ENCODE measurements around the gene PDE8B.
"Not testable (repeated sequence)": the region's sequence is repeated elsewhere in the genome, so short reads cannot be mapped to it uniquely, and the experiment has no call there.

Gene PDE8B

DNA sequence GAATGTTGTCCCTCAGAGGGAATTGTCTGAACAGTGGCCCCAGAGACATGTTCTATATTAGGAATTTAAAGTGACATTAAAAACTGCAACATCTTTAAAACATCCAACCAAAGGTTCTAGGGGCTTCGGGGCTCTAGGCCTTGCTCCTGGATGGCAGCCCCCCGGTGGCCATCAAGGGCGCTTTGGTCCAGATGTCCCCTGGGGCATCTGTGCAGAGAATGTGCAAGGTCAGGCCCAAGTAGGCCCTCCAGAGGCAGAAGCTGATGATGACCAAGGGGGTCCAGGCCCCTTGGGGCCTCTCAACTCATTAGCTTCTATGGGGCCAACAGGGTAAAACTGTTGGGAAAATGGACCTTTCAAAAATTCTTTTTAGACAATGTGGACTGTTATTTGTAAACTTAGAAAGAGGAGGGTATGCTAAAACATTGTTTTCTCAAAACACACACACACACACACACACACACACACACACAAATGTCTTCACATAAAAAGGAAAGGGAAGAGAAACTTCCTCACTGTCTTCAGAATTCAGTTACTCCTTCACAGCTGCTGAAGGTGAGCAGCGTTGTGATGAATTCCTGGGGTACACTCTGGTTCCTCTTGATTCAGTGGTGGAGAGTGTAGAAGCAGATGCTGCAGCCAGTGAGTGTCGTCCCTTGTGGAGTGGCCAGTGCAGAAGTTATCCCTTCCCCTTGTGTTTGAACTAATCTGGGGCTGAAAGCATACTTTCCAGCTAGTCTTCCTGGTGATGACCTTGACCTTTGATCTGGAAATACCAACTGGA is 156.4 kb downstream of the PDE8B start:
- no peak for DNase-seq

GRCh38 chr5:77367741-77368140 is 157.3 kb downstream of the PDE8B start:
- no peak for DNase-seq

DNA sequence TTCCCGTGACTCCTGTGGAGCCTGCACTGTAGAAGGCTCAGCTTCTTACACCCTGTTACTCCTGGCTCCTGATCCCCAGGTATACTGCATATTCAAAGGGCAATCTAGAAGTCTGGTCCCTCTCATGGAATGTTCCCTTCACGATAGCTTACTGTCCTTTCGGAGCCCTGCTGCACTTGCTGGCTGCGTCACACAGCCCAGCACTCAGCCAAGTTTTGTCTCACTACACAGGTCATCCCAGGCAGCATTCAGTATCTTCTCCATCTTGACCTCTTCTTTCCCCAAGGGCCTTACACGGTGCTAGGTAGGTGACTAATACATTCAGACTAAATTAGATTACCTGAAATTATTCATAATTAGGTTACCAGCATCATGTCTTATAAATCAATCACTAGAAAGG is 157.9 kb downstream of the PDE8B start:
- DNase-seq: no peak

DNA sequence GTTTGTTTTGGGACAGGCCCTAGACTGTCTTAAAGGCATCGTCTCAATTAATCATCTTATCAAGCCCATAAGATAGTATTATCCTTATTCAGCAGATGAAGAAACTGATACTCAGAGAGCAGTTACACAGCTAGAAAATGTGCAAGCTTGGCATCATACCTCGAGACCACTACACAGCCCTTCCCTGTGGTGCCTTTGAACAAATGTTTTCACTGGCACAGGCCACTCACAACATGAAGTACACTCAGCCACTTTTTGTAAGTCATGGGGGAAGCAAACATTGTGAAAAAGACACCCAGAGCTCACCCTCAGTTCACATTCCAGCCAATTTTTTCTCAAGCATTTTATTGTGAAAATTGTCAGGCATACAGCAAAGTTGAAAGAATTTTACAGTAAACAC is 159.1 kb downstream of the PDE8B start:
- DNase-seq: no peak

DNA sequence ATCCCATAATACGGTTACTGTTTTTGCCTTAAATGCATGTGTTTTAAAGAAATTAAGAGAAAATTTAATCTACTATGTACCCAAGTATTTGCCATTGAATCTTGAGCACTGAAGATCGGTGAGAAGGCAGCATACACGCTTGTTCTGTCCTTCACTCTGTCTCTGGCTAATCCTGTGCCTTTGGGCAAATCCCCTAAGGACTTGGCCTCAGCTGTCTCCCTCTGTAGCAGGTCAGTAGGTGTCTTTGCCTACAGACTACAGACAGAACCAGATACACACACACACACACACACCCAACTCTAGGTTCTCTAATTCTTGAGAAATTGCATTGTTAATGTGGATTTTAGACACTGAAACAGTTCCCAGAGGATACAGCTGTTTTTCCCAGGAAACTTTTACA is 164.2 kb downstream of the PDE8B start:
- DNase-seq: no peak

DNA sequence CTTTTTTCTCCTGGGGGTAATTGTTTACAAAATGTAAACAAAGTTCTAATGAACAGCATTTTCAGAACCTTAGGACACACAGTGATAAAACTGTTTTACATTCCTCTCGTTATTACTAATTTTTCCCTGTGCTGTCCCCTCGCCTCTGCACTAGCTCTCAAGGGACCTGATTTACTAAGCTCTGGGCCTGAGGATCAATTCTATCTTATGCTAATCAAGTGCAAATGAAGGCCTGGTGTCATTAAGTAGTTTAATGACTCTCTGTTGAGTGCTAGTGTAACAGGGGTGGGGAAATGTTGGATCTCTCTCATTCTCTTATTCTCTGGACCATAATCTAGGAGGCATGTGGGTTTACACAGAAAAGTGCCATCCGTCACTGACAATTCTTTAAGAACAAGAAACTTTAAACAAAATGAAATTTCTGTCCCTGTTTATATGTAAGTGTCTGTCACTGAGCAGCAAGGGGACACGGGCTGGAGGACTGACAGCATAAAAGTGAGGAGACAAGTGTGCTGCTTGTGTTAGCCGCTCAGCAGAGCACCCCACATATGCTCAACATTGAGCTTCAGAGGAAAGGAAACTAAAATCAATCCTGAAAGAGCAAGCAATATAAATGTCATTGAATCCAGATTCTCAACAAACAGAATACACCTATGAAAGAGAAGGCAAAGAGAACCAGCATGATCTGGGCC is 166.3 kb downstream of the PDE8B start:
- no peak for DNase-seq

DNA sequence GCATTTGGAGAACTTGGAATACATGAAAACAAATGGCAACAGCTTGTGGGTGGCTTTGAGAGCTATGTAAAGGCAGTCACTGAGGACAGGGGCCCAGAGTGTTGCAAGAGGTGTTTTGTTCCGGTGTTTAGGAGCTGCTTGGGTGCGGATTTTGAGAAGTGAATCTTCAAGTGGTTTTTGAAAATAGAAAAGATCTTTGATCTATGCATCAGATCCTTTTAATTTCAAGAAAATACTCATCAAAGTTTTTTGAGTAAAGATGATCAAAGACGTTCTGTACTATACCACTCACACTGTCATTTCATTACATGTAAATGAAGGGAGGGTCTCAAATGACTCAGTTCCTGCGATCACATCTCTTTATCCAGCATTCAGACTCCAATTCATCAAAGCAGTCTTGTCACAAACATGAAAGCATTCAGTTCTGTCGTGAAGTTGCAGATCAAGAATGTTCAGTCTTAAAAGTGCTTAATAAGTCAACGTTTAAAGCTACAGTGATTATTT is 169.1 kb downstream of the PDE8B start:
- DNase-seq: no peak

- DNase-seq: no peak
These were observed 170.2 kb downstream of the PDE8B start for GRCh38 chr5:77380636-77381035.

DNA sequence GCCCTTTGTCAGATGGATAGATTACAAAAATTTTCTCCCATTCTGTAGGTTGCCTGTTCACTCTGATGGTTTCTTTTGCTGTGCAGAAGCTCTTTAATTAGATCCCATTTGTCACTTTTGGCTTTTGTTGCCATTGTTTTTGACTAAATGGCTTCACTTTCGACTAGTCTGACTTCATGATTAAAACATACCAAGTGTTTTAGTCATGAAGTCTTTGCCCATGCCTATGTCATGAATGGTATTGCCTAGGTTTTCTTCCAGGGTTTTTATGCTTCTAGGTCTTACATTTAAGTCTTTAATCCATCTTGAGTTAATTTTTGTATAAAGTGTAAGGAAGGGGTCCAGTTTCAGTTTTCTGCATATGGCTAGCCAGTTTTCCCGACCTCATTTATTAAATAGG is 172.9 kb downstream of the PDE8B start:
- not testable (repeated sequence) for DNase-seq

GRCh38 chr5:77386340-77386739 is 175.9 kb downstream of the PDE8B start:
- not testable (repeated sequence) for DNase-seq

GRCh38 chr5:77389746-77390145 is 179.3 kb downstream of the PDE8B start:
- no peak for DNase-seq

- no peak for DNase-seq
These were observed 179.7 kb downstream of the PDE8B start for GRCh38 chr5:77390221-77390620.

DNA sequence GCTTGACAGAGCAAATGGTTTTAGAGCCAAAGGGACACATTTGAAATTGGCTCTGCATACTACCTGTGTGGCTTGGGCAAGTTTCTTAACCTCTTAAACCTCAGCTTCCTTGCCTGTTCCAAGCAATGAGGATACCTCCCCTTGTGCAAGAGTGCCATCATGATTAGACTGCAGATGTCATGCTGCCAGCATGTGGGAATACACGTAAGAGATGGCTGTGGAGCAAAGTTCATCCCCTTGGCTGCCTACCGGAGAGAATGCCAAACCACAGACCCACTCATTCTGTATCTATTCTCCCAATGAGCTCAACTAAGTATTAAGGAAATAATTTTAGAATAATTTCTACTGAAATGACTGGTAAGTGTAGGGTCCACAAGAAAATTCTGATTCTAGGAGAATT is 180.3 kb downstream of the PDE8B start:
- no peak for DNase-seq

GRCh38 chr5:77391240-77391765 is 180.8 kb downstream of the PDE8B start:
- DNase-seq: no peak

- no peak for DNase-seq
These were observed 183.7 kb downstream of the PDE8B start for GRCh38 chr5:77394064-77394715.

DNA sequence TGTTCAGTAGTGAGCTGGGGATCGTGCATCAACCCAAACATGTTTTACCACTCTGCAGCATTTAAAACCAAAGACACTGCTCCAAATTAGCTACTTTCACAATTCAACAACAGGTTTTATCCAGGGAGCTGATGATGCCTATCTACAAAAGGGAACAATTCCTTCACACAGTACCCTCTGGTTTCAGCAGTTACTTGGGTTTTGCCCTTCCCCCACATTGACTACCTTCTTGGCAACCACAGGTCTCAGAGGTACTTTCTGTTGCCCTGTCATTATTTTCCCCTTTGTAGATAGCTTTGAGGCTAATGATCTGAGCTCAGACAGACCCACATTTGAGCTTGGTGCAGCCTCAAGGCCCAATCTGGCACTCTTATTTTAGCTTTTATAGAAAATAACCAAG is 185.5 kb downstream of the PDE8B start:
- no peak for DNase-seq

GRCh38 chr5:77397686-77398292 is 187.3 kb downstream of the PDE8B start:
- DNase-seq: peak; percentile 81

GRCh38 chr5:77398458-77398857 is 188.0 kb downstream of the PDE8B start:
- no peak for DNase-seq

DNA sequence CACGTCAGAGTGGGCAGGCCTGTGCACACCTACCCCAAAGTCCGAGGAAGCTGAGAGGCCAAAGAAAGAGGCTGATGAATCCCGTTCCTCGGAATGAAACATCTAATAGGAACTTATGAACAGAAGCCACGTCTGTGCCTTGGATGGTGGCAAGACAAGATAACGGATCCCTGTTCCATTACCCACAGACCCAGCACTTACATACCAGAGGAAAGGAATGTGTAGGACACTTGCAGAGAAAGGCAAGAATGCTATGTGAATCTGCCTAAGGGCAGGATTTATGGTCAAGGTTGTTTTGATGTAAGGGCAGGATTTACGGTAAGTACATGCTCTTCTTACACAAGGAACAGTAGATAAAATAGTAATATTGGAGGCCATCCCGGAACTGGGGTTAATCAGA is 188.4 kb downstream of the PDE8B start:
- peak; percentile 94 for DNase-seq

GRCh38 chr5:77400645-77401044 is 190.2 kb downstream of the PDE8B start:
- peak; percentile 71 for DNase-seq

GRCh38 chr5:77402796-77403195 is 192.3 kb downstream of the PDE8B start:
- no peak for DNase-seq

DNA sequence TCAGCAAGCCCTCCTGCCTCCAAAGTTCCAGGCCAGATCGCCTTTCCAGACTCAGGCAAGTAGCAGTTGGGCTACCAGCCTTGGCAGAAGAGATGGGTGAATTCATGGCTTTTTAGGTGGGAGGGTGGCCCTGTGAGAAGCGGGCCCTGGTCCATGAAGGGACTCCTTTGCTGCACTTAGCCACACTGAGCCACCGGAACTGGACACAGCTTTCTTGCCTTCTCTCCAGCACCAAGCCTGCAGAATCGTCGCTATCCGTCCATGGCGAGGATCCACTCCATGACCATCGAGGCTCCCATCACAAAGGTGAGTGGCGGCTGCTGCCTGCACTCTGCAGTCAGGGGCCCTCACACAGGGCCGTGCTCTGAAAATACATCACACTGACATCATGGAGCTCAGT is 196.7 kb downstream of the PDE8B start:
- DNase-seq: no peak
